H1 (cell line): ENCODE measurements around the gene USE1. TPM values are rescaled to one million over a fixed set of nuclear protein-coding genes. Genes with fewer than 3 reads are reported as not detected.
A peak's percentile ranks its signal among the peaks of the same experiment; 100 is the strongest.

ENCODE experiments used
- CTCF ChIA-PET: fragments of 300-600 bp; sonication (Branson Sonifier 250); formaldehyde crosslinking; loops from one replicate; lab custom pipeline; 2021; ENCODE audit not compliant: partially characterized antibody; lab: Charles Lee
- POLR2A ChIA-PET: fragments of 300-600 bp; sonication (Branson Sonifier 250); formaldehyde crosslinking; loops from one replicate; lab custom pipeline; 2021; ENCODE audit warnings: inconsistent platforms; ENCODE audit not compliant: partially characterized antibody; lab: Charles Lee
- DNase-seq, 2 experiments: peaks; one replicate each; pipeline versions ENCODE4 v3.0.0 to v3.0.0-alpha.2; 2010 to 2022; ENCODE audit warnings: low spot score in 2 of 2, low read depth in 1 of 2, mixed read lengths in 1 of 2
- FAIRE-seq: peaks from 2 replicates; lab custom pipeline; 2011; peaks lifted over from hg19 to GRCh38; lab: Jason Lieb, UNC
- H2AFZ ChIP-seq: 2 replicates; pipeline ENCODE4 v1.8.1; 2012; ENCODE audit warnings: low read length, inconsistent platforms
- H2AK5ac ChIP-seq: 2 replicates; pipeline ENCODE4 v1.6.1; 2013; ENCODE audit warnings: low read depth, low read length
- H2BK120ac ChIP-seq: replicated peaks from 2 replicates; pipeline ENCODE3; 2013; ENCODE audit warnings: low read depth, low read length, inconsistent platforms
- H2BK12ac ChIP-seq: 2 replicates; pipeline ENCODE4 v1.6.1; 2013; ENCODE audit warnings: low read depth, low read length
- H2BK15ac ChIP-seq: 2 replicates; pipeline ENCODE4 v1.6.1; 2013; ENCODE audit warnings: low read length
- H2BK20ac ChIP-seq: 2 replicates; pipeline ENCODE4 v1.6.1; 2013; ENCODE audit warnings: low read length
- H2BK5ac ChIP-seq: 2 replicates; pipeline ENCODE4 v1.6.1; 2013; ENCODE audit warnings: low read depth, low read length
- H3K14ac ChIP-seq: 2 replicates; pipeline ENCODE4 v1.6.1; 2013; ENCODE audit warnings: inconsistent platforms; ENCODE audit not compliant: insufficient read length
- H3K18ac ChIP-seq: 2 replicates; pipeline ENCODE4 v1.6.1; 2013; ENCODE audit warnings: low read length; ENCODE audit errors: extremely low read depth
- H3K23ac ChIP-seq: 2 replicates; pipeline ENCODE4 v1.6.1; 2013; ENCODE audit warnings: inconsistent platforms; ENCODE audit not compliant: insufficient read length
- H3K23me2 ChIP-seq: 2 replicates; pipeline ENCODE4 v1.6.1; 2013; ENCODE audit warnings: low read depth, low read length
- H3K27ac ChIP-seq: 2 replicates; pipeline ENCODE4 v1.6.1; 2011; ENCODE audit warnings: low read depth, low read length, inconsistent platforms
- H3K27me3 ChIP-seq, 4 experiments: replicated peaks in 1 of 4; 1 replicate in 1 of 4; 2 replicates in 3 of 4; pipeline versions ENCODE4 v1.6.1 to v1.8.1; 2011 to 2013; ENCODE audit warnings: low read length in 3 of 4, mild to moderate bottlenecking in 3 of 4, inconsistent platforms in 2 of 4, mixed read lengths in 2 of 4, moderate library complexity in 1 of 4; ENCODE audit not compliant: control insufficient read depth in 3 of 4, insufficient read depth in 3 of 4; ENCODE audit errors: extremely low read depth in 1 of 4
- H3K36me3 ChIP-seq, 4 experiments: 2 replicates each; pipeline versions ENCODE4 v1.6.1 to v1.8.1; 2011 to 2013; ENCODE audit warnings: mild to moderate bottlenecking in 4 of 4, low read length in 3 of 4, moderate library complexity in 2 of 4, control low read depth in 1 of 4, inconsistent platforms in 1 of 4; ENCODE audit not compliant: insufficient read depth in 4 of 4, control insufficient read depth in 2 of 4
- H3K4ac ChIP-seq: replicated peaks from 2 replicates; pipeline ENCODE3; 2013; ENCODE audit warnings: low read length, low read depth, mixed read lengths, inconsistent platforms; ENCODE audit not compliant: insufficient read length
- H3K4me1 ChIP-seq, 4 experiments: replicated peaks in 1 of 4; 1 replicate in 1 of 4; 2 replicates in 3 of 4; pipeline versions ENCODE4 v1.6.1 to v1.8.1; 2011 to 2013; ENCODE audit warnings: low read length in 3 of 4, inconsistent platforms in 2 of 4, mixed read lengths in 1 of 4; ENCODE audit not compliant: insufficient read depth in 4 of 4, control insufficient read depth in 3 of 4
- H3K4me2 ChIP-seq, 2 experiments: 2 replicates each; pipeline versions ENCODE4 v1.6.1 to v1.8.1; 2011 to 2013; ENCODE audit warnings: low read depth in 2 of 2, low read length in 2 of 2, control low read depth in 1 of 2, inconsistent platforms in 1 of 2, mild to moderate bottlenecking in 1 of 2; ENCODE audit not compliant: insufficient read depth in 1 of 2
- H3K4me3 ChIP-seq, 4 experiments: fragments of 200-600, 300-600 bp in 1 of 4; sonication (generic), shearing (Covaris generic), sonication (Bioruptor Twin) in 1 of 4; 2 replicates each; pipeline versions ENCODE4 v1.5.1 to v1.8.1; 2011 to 2016; ENCODE audit warnings: low read length in 4 of 4, low read depth in 3 of 4, control low read depth in 2 of 4, inconsistent platforms in 2 of 4, mild to moderate bottlenecking in 2 of 4, mixed read lengths in 1 of 4, moderate library complexity in 1 of 4; ENCODE audit not compliant: insufficient read depth in 2 of 4; ENCODE audit errors: extremely low read depth in 1 of 4
- H3K56ac ChIP-seq: replicated peaks from 2 replicates; pipeline ENCODE3; 2013; ENCODE audit warnings: low read depth, mild to moderate bottlenecking, mixed read lengths, low read length, inconsistent platforms; ENCODE audit not compliant: insufficient read length
- H3K79me1 ChIP-seq: 2 replicates; pipeline ENCODE4 v1.6.1; 2013; ENCODE audit warnings: low read depth, low read length, control low read depth
- H3K79me2 ChIP-seq, 2 experiments: 2 replicates each; pipeline versions ENCODE4 v1.6.1 to v1.8.1; 2012 to 2013; ENCODE audit warnings: low read length in 2 of 2, mild to moderate bottlenecking in 2 of 2, inconsistent platforms in 1 of 2; ENCODE audit not compliant: insufficient read depth in 2 of 2, control insufficient read depth in 1 of 2
- H3K9ac ChIP-seq, 4 experiments: replicated peaks in 1 of 4; 1 replicate in 1 of 4; 2 replicates in 3 of 4; pipeline versions ENCODE4 v1.6.1 to v1.8.1; 2011 to 2013; ENCODE audit warnings: low read depth in 3 of 4, low read length in 3 of 4, control low read depth in 2 of 4, mild to moderate bottlenecking in 2 of 4, moderate library complexity in 2 of 4, inconsistent platforms in 1 of 4; ENCODE audit errors: extremely low read depth in 1 of 4
- H3K9me3 ChIP-seq, 2 experiments: 2 replicates each; pipeline versions ENCODE4 v1.6.1 to v1.8.1; 2012 to 2013; ENCODE audit warnings: mild to moderate bottlenecking in 2 of 2, moderate library complexity in 2 of 2, control low read depth in 1 of 2, inconsistent platforms in 1 of 2, low read depth in 1 of 2, low read length in 1 of 2, mixed read lengths in 1 of 2; ENCODE audit not compliant: insufficient read depth in 2 of 2
- H4K20me1 ChIP-seq, 2 experiments: replicated peaks in 1 of 2; 2 replicates each; pipeline versions ENCODE3 to v1.8.1; 2011 to 2013; ENCODE audit warnings: inconsistent platforms in 2 of 2, low read length in 2 of 2, mild to moderate bottlenecking in 1 of 2; ENCODE audit not compliant: insufficient read depth in 2 of 2, control insufficient read depth in 1 of 2
- H4K5ac ChIP-seq: 2 replicates; pipeline ENCODE4 v1.6.1; 2013; ENCODE audit warnings: low read length, low read depth, mixed read lengths, inconsistent platforms; ENCODE audit not compliant: insufficient read length
- H4K8ac ChIP-seq: 2 replicates; pipeline ENCODE4 v1.8.0; 2013; ENCODE audit warnings: mild to moderate bottlenecking, moderate library complexity, low read length, inconsistent platforms; ENCODE audit not compliant: insufficient read depth; ENCODE audit errors: extremely low read depth
- H4K91ac ChIP-seq: replicated peaks from 2 replicates; pipeline ENCODE3; 2013; ENCODE audit warnings: low read length, mixed read lengths, inconsistent platforms; ENCODE audit not compliant: insufficient read length
- CREB1 ChIP-seq: IDR thresholded peaks from 2 replicates; pipeline ENCODE4 v1.6.1; 2012; ENCODE audit warnings: inconsistent platforms
- HDAC2 ChIP-seq, 2 experiments: fragments of 300-600 bp in 1 of 2; sonication (generic) in 1 of 2; IDR thresholded peaks; 2 replicates each; pipeline ENCODE4 v1.6.1; 2011 to 2012; ENCODE audit warnings: low read depth in 2 of 2, low read length in 2 of 2, mild to moderate bottlenecking in 2 of 2, moderate library complexity in 2 of 2, borderline replicate concordance in 1 of 2, inconsistent platforms in 1 of 2
- KDM1A ChIP-seq: fragments of 200-600, 300-600 bp; sonication (generic); IDR thresholded peaks from 2 replicates; pipeline ENCODE4 v1.7.1; 2016; ENCODE audit warnings: mild to moderate bottlenecking, low read length, borderline replicate concordance
- POLR2A ChIP-seq, 2 experiments: IDR thresholded peaks; 1 replicate in 1 of 2; 2 replicates in 1 of 2; pipeline ENCODE4 v1.6.1; 2011; ENCODE audit warnings: low read depth in 2 of 2, low read length in 2 of 2, mild to moderate bottlenecking in 2 of 2; ENCODE audit errors: control extremely low read depth in 1 of 2
- POLR2AphosphoS5 ChIP-seq: IDR thresholded peaks from 2 replicates; pipeline ENCODE4 v1.6.1; 2011; ENCODE audit warnings: low read depth, low read length
- RBBP5 ChIP-seq: IDR thresholded peaks from 2 replicates; pipeline ENCODE4 v1.7.1; 2012; ENCODE audit warnings: low read depth, mild to moderate bottlenecking, inconsistent platforms, low read length, moderate library complexity, borderline replicate concordance
- WGBS, 2 experiments: shearing (Covaris generic) in 1 of 2; methylation state at CpG; one replicate each; pipeline versions ENCODE4 v1.1.6 to v1.1.7; 2013 to 2015; ENCODE audit warnings: low lambda C conversion rate in 2 of 2, mixed read lengths in 2 of 2, inconsistent platforms in 1 of 2, low coverage in 1 of 2, missing lambda C conversion rate in 1 of 2; ENCODE audit not compliant: insufficient replicate concordance in 2 of 2, insufficient coverage in 1 of 2, insufficient read length in 1 of 2; ENCODE audit errors: extremely low coverage in 1 of 2, missing lambda C conversion rate in 1 of 2; 5-methylcytosine and 5-hydroxymethylcytosine counted together
- polyA plus RNA-seq, 7 experiments: library from polyadenylated mRNA; depleted of rRNA in 3 of 7; stranded (reverse) in 5 of 7; unstranded in 2 of 7; fragments of >200 nt in 5 of 7; fragments of 200-250 nt in 2 of 7; gene quantifications; 1 replicate in 5 of 7; 2 replicates in 1 of 7; 4 replicates in 1 of 7; pipeline versions ENCODE4 v1.2.1 to v1.2.3, GENCODE V29; 2011 to 2013; ENCODE audit warnings: missing spikeins in 2 of 7, mixed read lengths in 2 of 7
- total RNA-seq: library from RNA; stranded (reverse); fragmentation: NEBNext Ultra II Directional; extraction: Animal tissue kit (Norgen Biotek cat#: 25700); gene quantifications from 2 replicates; pipeline ENCODE4 v1.2.1, GENCODE V29; 2021

The USE1 gene
- total and polyA plus RNA-seq, 2 of the 8 experiments (the other 6 are each of a cell fraction or from before 2014, with no cell fraction given) = 8.7 to 13.9 TPM

DNA sequence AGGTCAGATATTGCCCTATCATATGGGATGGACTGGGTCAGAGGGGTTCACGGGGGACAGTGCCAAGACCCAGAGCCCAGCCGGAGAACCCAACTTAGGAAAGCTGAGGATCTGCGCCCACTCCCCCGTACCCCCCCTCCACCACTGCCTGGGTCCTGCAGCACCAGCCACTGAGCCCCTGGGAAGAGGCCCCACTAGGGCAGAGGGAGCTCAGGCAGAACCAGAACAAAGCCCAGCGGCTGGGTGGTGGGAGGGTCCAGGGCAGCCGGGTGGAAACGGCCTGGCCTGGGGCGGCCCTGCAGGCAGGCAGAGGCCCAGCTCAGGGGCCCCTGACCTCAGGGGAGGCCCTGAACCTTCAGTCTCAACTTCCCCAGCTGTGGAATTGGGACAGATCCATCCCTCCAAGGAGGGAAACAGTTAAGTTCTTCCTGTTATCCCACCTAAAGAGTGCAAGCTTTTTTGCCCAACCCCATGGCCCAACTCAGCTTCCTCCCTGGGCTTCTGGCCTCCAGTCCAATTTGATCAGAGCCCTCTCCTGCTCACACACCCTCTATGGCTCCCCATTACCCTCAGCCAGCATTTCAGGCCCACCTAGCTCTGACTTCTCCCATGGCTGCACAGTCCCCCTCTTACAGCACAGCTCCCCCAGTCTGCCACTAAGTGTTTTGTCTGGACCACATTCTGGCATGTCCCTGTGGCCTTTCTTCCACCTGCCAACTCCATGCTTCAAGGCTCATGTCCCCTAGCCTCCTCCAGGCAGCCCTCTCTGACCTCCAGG lies 27.5 kb downstream of the USE1 start:
- no peak overlapping the region; the same call in 1 of the 2 replicates for H2BK12ac ChIP-seq
- no peak overlapping the region for H3K14ac ChIP-seq
- 0 out of 2 replicates have a peak overlapping the region, but pooled peaks have one; percentile 24 for H3K18ac ChIP-seq
- no peak overlapping the region for H4K5ac ChIP-seq
- H3K27me3 ChIP-seq = no peaks in the 10 kb centered on the region
- H4K20me1 ChIP-seq = peaks cover 13 to 15% of the 10 kb centered on the region in 2 experiments
- H3K4me3 ChIP-seq = peak overlapping the region in 2 of 4 experiments; percentile 4 to 83; a peak in 3 of 8 replicates
- peak overlapping the region; percentile 87; the same call in 1 of the 2 replicates for H2BK5ac ChIP-seq
- peak overlapping the region; percentile 65; the same call in 1 of the 2 replicates for H2AK5ac ChIP-seq
- FAIRE-seq (no peak), DNase-seq (no peak)
- no peak overlapping the region for H3K4ac ChIP-seq
- 0 out of 2 replicates have a peak overlapping the region, but pooled peaks have one; percentile 18 for H2BK15ac ChIP-seq
- H3K56ac ChIP-seq = no peak overlapping the region
- no peak overlapping the region for H2BK120ac ChIP-seq
- no peak overlapping the region for H4K8ac ChIP-seq
- TF ChIP-seq POLR2A (IDR thresholded peaks at IDR 0.05; ENCODE audit: control extremely low read depth in 1 of 2, low read depth in 2 of 2, low read length in 2 of 2) (0 out of 3 replicates have a peak, but pooled peaks of 1 of the 2 experiments have one; percentile 15), CREB1 (no peak), RBBP5 (no peak), HDAC2 (IDR thresholded peaks at IDR 0.05; ENCODE audit: borderline replicate concordance in 1 of 2, low read depth in 2 of 2, low read length in 2 of 2) (0 out of 4 replicates have a peak, but pooled peaks of 1 of the 2 experiments have one; percentile 26), POLR2AphosphoS5 (0 out of 2 replicates have a peak, but pooled peaks have one; percentile 22), KDM1A (peak; percentile 71; the same call in 1 of the 2 replicates)
- H3K4me1 ChIP-seq = peaks cover 3 to 23% (median 15%) of the 10 kb centered on the region in 4 experiments
- no peak overlapping the region for H4K91ac ChIP-seq
- peaks cover 26 to 54% of the 10 kb centered on the region in 2 experiments; a peak in 3 of 4 replicates for H3K79me2 ChIP-seq
- H3K9me3 ChIP-seq = no peaks in the 10 kb centered on the region
- WGBS, 2 experiments = 76% methylated on average over 8 of the region's 8 CpGs; no CpG with 5 or more reads in 1 of the 2 experiments
- H3K36me3 ChIP-seq = peaks cover 0 to 16% (median 3%) of the 10 kb centered on the region in 4 experiments; a peak in 4 of 8 replicates
- peaks cover 12% of the 10 kb centered on the region for H3K79me1 ChIP-seq
- peak overlapping the region in 1 of 4 experiments; percentile 6; a peak in 1 of 7 replicates for H3K9ac ChIP-seq
- H3K27ac ChIP-seq = no peak overlapping the region; the same call in 1 of the 2 replicates
- no peak overlapping the region for H3K23ac ChIP-seq
- no peak overlapping the region for H2AFZ ChIP-seq
- POLR2A ChIA-PET = interaction anchor here (0.6 to 6.4 kb wide), 16 partner anchors 10 to 49 kb away, joined by 3 to 118 read pairs (median 4); partner anchors contain the start of genes ANKLE1, BABAM1, OCEL1 and USE1
- H3K23me2 ChIP-seq = peaks cover 2% of the 10 kb centered on the region; the same call in 1 of the 2 replicates
- no peak overlapping the region for H2BK20ac ChIP-seq
- H3K4me2 ChIP-seq = peak overlapping the region; percentile 74 to 83; a peak in 3 of 4 replicates
- CTCF ChIA-PET = interaction anchor here (1.0 to 1.9 kb wide), 9 partner anchors 8 to 61 kb away, joined by 3 to 7 read pairs (median 3); partner anchors contain the start of genes ABHD8, BABAM1 and USE1
